ENCODE results near the gene CDH3.

CDH3 gene

DNA sequence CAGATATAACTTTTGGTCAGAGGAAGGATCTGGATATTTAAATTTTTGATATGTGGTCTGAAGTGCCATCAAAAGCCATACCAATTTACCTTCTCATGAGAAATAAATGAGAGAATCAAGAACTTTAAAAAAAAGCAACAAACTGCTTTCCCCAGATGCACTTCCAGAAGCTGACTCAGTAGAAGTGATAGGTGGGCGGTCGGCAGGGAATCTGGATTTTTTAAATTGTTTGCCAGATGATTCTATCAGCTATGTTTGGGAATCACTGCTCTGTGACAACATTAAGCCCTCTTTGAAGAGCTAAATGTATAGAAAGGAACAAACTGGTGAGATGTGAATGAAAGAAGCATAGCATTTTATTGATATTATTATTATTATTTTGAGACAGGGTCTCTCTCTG is 19.2 kb downstream of the CDH3 start:
- Mint-ChIP-seq H3K27me3 (peaks cover 19% of the 10 kb centered on the region), H3K36me3 (no peaks in the 10 kb centered on the region), H3K4me3 (no peak overlapping the region), H3K27ac (no peak overlapping the region), H3K4me1 (peaks cover 9% of the 10 kb centered on the region), H3K9me3 (no peaks in the 10 kb centered on the region)
- ATAC-seq = no peak

DNA sequence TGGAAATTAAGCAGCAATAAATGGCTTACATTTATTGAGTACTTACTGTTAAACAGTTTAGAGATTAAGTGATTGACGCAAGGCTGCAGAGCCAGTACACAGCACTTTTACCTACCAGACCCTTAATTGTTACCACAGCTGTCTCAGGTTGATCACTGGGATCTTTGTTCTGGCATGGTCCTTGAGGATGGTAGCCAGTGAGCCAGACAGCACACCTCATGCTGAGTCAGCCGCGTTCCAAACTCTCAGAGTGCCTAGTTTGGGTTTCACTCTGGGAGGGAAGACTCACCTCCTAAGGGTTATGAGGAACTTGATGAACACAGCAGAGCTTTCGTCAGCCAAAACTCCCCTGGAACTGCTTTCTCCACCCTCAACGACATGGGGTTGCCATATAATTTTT is 20.4 kb downstream of the CDH3 start:
- peaks cover 19% of the 10 kb centered on the region for H3K27me3 Mint-ChIP-seq
- no peaks in the 10 kb centered on the region for H3K36me3 Mint-ChIP-seq
- H3K27ac Mint-ChIP-seq = no peak overlapping the region
- no peak overlapping the region for H3K4me3 Mint-ChIP-seq
- ATAC-seq = no peak
- H3K9me3 Mint-ChIP-seq = no peaks in the 10 kb centered on the region
- peaks cover 9% of the 10 kb centered on the region for H3K4me1 Mint-ChIP-seq

DNA sequence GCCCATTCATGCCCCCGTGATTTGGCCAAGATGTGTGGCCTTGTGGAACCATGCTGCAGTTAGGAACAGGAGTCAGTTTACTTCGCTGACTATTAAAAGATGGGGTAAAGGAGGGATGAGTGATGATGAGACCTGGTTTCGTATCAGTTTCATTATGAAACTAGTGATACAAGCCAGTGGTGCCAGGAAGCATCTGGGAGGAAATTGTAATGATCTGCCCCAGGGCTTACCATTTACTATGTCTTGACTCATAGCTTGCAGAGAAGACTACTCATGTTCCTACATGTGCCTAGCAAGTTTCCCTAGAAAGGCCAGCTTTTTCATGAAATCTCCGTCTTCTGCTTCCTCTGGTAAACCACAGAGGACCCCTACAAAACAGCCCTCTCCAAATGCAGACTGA is 23.2 kb downstream of the CDH3 start:
- H3K9me3 Mint-ChIP-seq = no peaks in the 10 kb centered on the region
- H3K4me3 Mint-ChIP-seq = no peak overlapping the region
- peaks cover 6% of the 10 kb centered on the region for H3K27me3 Mint-ChIP-seq
- no peaks in the 10 kb centered on the region for H3K36me3 Mint-ChIP-seq
- ATAC-seq = peak; percentile 74
- no peak overlapping the region for H3K27ac Mint-ChIP-seq
- H3K4me1 Mint-ChIP-seq = peaks cover 9% of the 10 kb centered on the region

DNA sequence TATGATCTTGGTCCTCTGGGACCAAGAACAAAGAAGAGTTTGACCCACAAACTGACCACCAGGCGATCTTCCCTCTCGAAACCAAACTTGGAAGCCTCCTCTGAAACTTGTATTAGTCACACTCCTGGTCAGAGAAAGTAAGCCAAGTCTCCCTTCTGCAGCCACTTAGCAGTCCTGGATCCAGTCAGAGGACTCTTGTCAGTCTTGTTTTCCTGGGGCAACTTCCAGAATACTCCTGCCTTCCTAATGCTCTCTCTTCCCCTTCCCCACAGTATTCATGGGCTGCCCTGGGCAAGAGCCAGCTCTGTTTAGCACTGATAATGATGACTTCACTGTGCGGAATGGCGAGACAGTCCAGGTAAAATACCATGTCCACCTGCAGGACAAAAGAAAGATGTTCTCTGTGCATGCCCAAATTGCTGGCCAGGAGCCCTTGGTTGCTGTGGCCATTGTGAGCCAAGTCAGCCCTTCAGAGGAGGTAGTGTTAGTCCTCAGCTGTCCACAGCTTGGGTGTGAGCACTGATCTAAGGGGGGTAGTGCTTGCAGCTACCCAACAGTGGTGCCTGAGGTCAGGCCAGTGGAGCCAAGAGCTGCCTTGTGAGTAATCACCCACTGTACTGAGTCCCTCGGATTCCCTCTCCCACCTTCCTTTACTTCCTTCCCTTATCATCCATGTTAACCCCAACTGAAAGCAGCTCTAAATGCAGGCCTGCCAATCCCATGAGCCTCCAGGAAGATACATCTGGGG is 31.2 kb downstream of the CDH3 start:
- Mint-ChIP-seq H3K27ac (no peak overlapping the region), H3K36me3 (no peaks in the 10 kb centered on the region), H3K4me1 (no peaks in the 10 kb centered on the region), H3K9me3 (peaks cover 4% of the 10 kb centered on the region), H3K4me3 (no peak overlapping the region), H3K27me3 (peaks cover 22% of the 10 kb centered on the region)
- ATAC-seq = no peak

DNA sequence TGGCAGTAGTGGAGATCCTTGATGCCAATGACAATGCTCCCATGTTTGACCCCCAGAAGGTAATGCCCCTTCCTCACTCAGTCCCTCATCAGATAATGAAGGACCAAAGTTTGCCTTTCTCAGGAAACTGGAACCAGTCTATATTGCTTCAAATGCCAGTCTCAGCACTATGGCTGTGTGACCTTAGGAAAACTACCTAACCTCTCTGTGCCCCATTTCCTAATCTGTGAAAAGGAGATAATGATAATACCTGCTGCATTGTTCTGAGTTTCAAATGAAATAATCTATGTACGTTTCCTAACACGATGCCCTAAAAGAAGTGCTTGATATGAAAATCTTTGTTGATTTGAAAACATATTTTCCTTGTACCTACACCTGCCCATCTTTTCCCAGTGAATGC is 35.9 kb downstream of the CDH3 start:
- Mint-ChIP-seq H3K4me3 (no peak overlapping the region), H3K27me3 (peaks cover 12% of the 10 kb centered on the region), H3K4me1 (no peaks in the 10 kb centered on the region), H3K9me3 (no peaks in the 10 kb centered on the region), H3K36me3 (no peaks in the 10 kb centered on the region), H3K27ac (no peak overlapping the region)
- ATAC-seq = no peak

DNA sequence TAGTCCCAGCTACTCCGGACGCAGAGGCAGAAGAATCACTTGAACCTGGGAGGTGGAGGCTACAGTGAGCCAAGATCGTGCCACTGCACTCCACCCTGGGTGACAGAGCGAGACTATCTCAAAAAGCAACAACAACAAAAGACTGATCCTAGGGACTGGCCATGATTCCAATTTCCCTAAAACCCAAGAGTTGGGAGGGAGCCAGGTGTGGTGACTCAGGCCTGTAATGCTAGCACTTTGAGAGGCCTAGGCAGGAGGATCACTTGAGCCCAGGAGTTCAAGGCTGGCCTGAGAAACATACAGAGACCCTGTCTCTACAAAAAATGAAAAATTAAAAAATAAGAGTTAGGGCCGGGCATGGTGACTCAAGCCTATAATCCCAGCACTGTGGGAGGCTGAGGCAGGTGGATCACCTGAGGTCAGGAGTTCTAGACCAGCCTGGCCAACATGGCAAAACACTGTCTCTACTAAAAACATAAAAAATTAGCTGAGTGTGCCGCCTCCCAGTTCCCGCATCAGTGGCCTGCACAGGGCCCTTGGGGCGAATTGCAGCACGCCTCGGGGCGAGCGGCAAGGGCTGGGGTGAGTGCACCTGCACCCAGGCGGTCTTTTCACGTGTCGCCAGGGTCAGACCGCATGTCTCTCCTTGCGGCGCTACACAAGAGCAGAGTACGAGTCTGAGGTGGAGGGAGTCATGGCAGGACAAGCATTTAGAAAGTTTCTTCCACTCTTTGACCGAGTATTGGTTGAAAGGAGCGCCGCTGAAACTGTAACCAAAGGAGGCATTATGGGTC is 40.8 kb downstream of the CDH3 start:
- Mint-ChIP-seq H3K4me1 (no peaks in the 10 kb centered on the region), H3K9me3 (no peaks in the 10 kb centered on the region), H3K27ac (no peak overlapping the region), H3K27me3 (no peaks in the 10 kb centered on the region), H3K36me3 (no peaks in the 10 kb centered on the region), H3K4me3 (no peak overlapping the region)
- no peak for ATAC-seq

DNA sequence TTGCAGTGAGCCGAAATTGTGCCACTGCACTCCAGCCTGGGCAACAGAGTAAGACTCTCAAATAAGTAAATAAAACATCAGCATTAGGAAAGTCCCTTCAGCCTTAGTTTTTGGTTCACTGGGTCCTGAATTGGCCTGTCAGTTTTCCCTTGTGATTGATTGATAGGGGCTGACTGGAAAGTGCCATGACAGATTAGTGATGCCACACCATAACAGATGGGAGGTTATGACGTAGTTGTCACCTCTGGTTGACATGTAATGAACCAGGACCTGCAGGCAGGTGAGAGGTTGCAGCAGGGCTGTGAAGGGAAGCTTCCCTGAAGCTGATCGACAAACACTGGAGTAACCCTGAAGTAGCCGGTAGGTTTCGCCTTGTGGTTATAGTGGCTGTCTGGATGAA is 41.8 kb downstream of the CDH3 start:
- no peak for ATAC-seq
- Mint-ChIP-seq H3K36me3 (no peaks in the 10 kb centered on the region), H3K27me3 (no peaks in the 10 kb centered on the region), H3K4me1 (no peaks in the 10 kb centered on the region), H3K9me3 (no peaks in the 10 kb centered on the region), H3K4me3 (no peak overlapping the region), H3K27ac (no peak overlapping the region)

DNA sequence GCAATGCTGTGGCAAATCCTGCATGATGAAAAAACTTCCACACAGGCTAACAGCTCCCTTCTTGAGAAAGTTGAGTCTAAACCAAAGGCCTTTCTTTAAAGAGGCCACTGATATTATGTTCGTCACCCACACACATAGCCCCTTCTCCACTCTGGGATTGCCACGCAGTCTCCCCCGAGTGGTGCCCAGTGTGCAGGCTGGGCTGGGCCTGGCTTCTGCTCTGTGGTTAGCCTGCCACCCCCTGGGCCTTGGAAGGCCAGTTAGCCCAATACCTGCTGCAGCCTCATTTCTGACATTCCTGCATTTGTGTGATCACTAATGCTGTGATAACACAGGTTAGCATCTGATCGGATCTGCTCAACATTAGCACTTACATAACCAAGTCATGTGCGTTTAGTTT is 44.8 kb downstream of the CDH3 start:
- H3K27me3 Mint-ChIP-seq = no peaks in the 10 kb centered on the region
- H3K9me3 Mint-ChIP-seq = no peaks in the 10 kb centered on the region
- no peak overlapping the region for H3K4me3 Mint-ChIP-seq
- H3K4me1 Mint-ChIP-seq = no peaks in the 10 kb centered on the region
- no peak for ATAC-seq
- H3K36me3 Mint-ChIP-seq = no peaks in the 10 kb centered on the region
- no peak overlapping the region for H3K27ac Mint-ChIP-seq

DNA sequence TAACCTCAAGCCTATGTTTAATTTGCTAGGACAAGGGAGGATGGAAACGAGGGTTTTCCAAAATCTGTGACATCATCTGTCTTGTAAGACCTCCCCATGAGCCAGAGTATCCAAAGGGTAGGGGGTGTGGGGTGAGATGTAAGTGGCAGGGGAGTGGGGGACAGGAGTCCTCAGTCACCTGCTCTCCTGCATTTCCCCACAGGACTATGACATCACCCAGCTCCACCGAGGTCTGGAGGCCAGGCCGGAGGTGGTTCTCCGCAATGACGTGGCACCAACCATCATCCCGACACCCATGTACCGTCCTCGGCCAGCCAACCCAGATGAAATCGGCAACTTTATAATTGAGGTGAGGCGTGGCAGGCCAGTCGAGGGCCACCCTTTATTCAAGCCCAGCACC is 50.5 kb downstream of the CDH3 start:
- Mint-ChIP-seq H3K27ac (no peak overlapping the region), H3K27me3 (no peaks in the 10 kb centered on the region), H3K9me3 (no peaks in the 10 kb centered on the region), H3K4me1 (no peaks in the 10 kb centered on the region), H3K4me3 (no peak overlapping the region), H3K36me3 (no peaks in the 10 kb centered on the region)
- no peak for ATAC-seq

DNA sequence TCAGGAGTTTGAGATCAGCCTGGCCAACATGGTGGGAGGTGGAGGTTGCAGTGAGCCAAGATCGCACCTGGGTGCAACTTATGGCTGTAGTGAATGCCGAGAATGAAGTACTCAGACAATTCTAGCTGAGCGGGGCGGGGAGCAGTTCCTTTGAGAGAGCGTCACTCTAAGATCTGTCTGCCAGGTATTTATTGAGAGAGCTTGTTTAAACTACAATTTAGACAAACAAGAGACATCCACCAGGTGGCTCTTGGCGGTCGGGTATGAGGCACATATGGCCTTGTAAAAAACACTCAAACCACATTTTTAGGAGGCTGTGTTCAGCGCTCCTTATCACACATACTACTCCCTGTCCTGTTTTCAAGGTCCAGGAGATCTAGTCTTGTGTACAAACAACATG is 51.4 kb downstream of the CDH3 start:
- no peaks in the 10 kb centered on the region for H3K36me3 Mint-ChIP-seq
- no peaks in the 10 kb centered on the region for H3K27me3 Mint-ChIP-seq
- no peak overlapping the region for H3K27ac Mint-ChIP-seq
- no peak for ATAC-seq
- H3K9me3 Mint-ChIP-seq = no peaks in the 10 kb centered on the region
- no peak overlapping the region for H3K4me3 Mint-ChIP-seq
- no peaks in the 10 kb centered on the region for H3K4me1 Mint-ChIP-seq

DNA sequence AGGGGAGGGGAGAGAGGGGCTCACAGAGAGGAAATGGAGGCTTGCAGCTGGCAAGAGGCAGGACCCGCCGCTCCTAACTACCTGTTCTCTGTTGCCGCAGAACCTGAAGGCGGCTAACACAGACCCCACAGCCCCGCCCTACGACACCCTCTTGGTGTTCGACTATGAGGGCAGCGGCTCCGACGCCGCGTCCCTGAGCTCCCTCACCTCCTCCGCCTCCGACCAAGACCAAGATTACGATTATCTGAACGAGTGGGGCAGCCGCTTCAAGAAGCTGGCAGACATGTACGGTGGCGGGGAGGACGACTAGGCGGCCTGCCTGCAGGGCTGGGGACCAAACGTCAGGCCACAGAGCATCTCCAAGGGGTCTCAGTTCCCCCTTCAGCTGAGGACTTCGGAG is 53.0 kb downstream of the CDH3 start:
- no peak overlapping the region for H3K4me3 Mint-ChIP-seq
- peaks cover 5% of the 10 kb centered on the region for H3K27me3 Mint-ChIP-seq
- H3K27ac Mint-ChIP-seq = no peak overlapping the region
- H3K9me3 Mint-ChIP-seq = no peaks in the 10 kb centered on the region
- ATAC-seq = no peak
- no peaks in the 10 kb centered on the region for H3K4me1 Mint-ChIP-seq
- H3K36me3 Mint-ChIP-seq = no peaks in the 10 kb centered on the region

DNA sequence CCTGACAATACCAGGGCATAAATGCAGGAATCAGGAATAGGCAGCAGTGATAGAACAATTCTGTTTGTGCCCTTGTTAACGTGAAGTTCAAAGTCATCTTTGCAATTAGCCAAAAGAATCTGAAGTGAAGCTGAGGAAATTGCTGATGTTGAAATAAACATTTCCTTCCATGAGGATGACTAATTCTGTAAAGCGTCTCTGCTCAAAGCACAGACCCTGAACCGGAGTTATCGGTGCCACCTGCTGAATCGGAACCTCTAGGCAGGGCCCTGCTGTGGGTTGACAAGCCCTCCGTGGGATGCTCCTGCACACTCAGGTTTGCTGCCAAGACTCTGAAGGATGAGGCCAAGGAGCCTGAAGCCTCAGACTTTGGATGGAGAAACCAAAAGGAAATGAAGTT is 55.0 kb downstream of the CDH3 start:
- Mint-ChIP-seq H3K36me3 (no peaks in the 10 kb centered on the region), H3K27ac (no peak overlapping the region), H3K27me3 (peaks cover 9% of the 10 kb centered on the region), H3K4me1 (peaks cover 7% of the 10 kb centered on the region), H3K9me3 (no peaks in the 10 kb centered on the region), H3K4me3 (no peak overlapping the region)
- no peak for ATAC-seq

DNA sequence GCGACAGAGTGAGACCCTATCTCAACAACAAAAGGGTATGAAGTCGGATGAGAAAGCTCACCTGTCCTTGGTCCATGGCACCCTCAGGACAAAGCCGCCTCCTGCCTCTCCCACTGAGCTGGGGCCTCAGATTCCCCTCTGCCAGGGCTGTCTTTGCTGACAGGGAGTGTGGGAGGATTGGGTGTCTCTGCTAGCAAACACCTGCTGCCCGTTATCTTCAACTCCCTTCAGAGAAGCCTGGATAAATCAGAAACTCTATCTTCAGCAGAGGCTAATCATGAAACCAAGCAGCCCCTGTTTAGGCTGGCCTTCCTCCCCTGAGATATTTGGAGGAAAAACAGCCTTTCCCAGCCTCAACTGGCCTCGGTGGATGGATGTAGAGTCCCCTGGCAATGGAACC is 55.7 kb downstream of the CDH3 start:
- no peaks in the 10 kb centered on the region for H3K36me3 Mint-ChIP-seq
- H3K9me3 Mint-ChIP-seq = no peaks in the 10 kb centered on the region
- H3K4me1 Mint-ChIP-seq = peaks cover 7% of the 10 kb centered on the region
- H3K4me3 Mint-ChIP-seq = no peak overlapping the region
- ATAC-seq = no peak
- H3K27ac Mint-ChIP-seq = no peak overlapping the region
- H3K27me3 Mint-ChIP-seq = peaks cover 9% of the 10 kb centered on the region

DNA sequence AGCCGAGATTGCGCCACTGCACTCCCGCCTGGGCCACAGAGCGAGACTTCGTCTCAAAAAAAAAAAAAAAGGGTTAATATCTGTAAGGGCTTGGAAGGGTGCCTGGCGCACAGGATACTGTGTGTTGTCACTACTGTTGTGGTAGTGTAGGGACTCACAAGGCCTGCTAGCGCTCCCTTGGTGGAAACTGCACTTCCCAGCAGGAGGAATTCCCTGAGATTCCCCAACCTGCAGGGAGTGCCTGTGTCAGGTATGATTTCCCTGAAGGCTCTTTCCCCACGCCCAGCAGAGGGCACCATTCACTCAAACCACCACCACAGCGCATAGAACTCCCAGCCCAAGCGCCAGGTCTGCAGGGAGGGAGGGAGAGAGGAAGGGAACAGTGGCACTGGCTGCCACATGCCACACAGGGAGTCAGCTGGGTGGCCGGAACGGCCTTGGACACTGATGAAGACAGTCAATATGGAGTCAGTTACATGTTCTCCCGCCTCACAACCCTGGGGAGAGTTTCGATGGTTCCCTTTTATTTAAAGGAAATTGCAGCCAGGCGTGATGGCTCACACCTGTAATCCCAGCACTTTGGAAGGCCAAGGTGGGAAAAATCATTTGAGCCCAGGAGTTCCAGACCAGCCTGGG is 59.2 kb downstream of the CDH3 start:
- ATAC-seq = peak; percentile 66
- peak overlapping the region; percentile 53 for H3K27ac Mint-ChIP-seq

DNA sequence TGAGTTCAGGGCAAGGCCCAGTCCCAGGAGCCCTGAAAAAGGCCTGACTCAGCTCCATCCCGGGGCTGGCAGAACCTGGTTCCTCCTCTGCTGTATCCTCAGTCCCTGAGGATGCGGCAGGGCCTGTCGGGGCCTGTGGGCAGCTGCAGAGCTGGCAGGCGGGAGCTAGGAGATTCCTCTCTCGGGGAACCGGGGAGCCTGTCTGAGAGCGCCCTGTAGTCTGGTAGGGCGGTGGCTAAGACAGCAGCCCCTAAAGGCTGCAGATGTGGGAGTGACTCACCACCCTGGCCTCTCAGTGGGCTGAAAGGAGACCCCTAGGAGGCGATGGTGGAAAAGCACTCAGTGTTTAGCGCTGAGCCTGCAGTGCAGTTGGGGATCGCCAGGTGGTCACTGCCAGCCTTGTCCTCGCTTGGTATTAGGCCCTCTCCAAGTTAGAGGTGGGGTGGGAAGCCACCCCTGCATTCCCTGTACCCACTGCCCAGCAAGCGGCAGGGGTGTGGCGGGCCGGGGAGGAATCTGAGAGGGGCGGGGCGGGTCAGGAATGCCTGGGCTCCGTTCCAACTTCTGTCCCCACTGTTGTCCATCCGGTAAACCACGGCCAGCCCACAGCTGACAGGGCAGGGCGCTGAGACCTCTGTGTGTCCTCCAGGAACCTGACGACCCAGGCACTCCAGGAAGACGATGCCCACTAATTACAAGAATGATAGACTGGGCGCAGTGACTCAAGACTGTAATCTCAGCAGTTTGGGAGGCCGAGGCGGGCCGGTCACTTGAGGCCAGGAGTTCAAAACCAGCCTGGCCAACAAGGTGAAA is 62.4 kb downstream of the CDH3 start:
- H3K36me3 Mint-ChIP-seq = no peaks in the 10 kb centered on the region
- H3K27ac Mint-ChIP-seq = no peak overlapping the region
- no peak for ATAC-seq
- no peak overlapping the region for H3K4me3 Mint-ChIP-seq
- H3K9me3 Mint-ChIP-seq = no peaks in the 10 kb centered on the region
- H3K4me1 Mint-ChIP-seq = peaks cover 29% of the 10 kb centered on the region
- H3K27me3 Mint-ChIP-seq = peaks cover 32% of the 10 kb centered on the region

More for the DNA sequence above, 59.2 kb downstream of the CDH3 start:
- Mint-ChIP-seq H3K27me3 (peaks cover 18% of the 10 kb centered on the region), H3K9me3 (no peaks in the 10 kb centered on the region), H3K4me3 (no peak overlapping the region), H3K36me3 (no peaks in the 10 kb centered on the region), H3K4me1 (peaks cover 7% of the 10 kb centered on the region)
